Measurements from ENCODE around the gene VAMP2. TPM values are rescaled to one million over a fixed set of nuclear protein-coding genes. Genes with fewer than 3 reads are reported as not detected.
A peak's percentile ranks its signal among the peaks of the same experiment; 100 is the strongest.

VAMP2 gene
- total and polyA plus RNA-seq, 3 donors from 2014 or later, result 66.3 to 116 (median 76.5) TPM

- WGBS, 2 donors, result 2 to 3% methylated on average over 17 to 24 of the region's 24 CpGs
- intact Hi-C loops (cut with DNase I; ENCODE audit: low total_unique reads), result loop anchor here (10.0 kb wide), 1 partner anchor 60 kb away; no protein-coding TSS in a partner anchor
- Histone ChIP-seq H3K27ac (no peak overlapping the region), H3K36me3 (ENCODE audit: low read depth, missing control alignments) (no peaks in the 10 kb centered on the region), H3K27me3 (no peaks in the 10 kb centered on the region), H3K4me3 (peak overlapping the region in 1 of 2 donors; percentile 69), H3K4me1 (peaks cover 43% of the 10 kb centered on the region), H3K9me3 (no peaks in the 10 kb centered on the region)
- TF ChIP-seq, protein P1, sequence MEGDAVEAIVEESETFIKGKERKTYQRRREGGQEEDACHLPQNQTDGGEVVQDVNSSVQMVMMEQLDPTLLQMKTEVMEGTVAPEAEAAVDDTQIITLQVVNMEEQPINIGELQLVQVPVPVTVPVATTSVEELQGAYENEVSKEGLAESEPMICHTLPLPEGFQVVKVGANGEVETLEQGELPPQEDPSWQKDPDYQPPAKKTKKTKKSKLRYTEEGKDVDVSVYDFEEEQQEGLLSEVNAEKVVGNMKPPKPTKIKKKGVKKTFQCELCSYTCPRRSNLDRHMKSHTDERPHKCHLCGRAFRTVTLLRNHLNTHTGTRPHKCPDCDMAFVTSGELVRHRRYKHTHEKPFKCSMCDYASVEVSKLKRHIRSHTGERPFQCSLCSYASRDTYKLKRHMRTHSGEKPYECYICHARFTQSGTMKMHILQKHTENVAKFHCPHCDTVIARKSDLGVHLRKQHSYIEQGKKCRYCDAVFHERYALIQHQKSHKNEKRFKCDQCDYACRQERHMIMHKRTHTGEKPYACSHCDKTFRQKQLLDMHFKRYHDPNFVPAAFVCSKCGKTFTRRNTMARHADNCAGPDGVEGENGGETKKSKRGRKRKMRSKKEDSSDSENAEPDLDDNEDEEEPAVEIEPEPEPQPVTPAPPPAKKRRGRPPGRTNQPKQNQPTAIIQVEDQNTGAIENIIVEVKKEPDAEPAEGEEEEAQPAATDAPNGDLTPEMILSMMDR (IDR thresholded peaks at IDR 0.05), result no peak
- no peak for TF ChIP-seq POLR2A (IDR thresholded peaks at IDR 0.05)
- DNase-seq, result no peak
Measured at GRCh38 chr17:8124350-8125153, 38.2 kb downstream of the VAMP2 start.

GRCh38 chr17:8123695-8124349 lies 38.9 kb downstream of the VAMP2 start, which contains the start of gene HES7:
TSS of gene HES7 (minus strand) at chr17:8124106. CDS start at chr17:8124084, 22 bp downstream.
- intact Hi-C loops (cut with DNase I; ENCODE audit: low total_unique reads), result loop anchor here (10.0 kb wide), 1 partner anchor 61 kb away; no protein-coding TSS in a partner anchor
- Histone ChIP-seq H3K27me3 (no peaks in the 10 kb centered on the region), H3K27ac (no peak within 1 kb of the TSS), H3K9me3 (no peaks in the 10 kb centered on the region), H3K4me3 (peak within 1 kb of the TSS; percentile 54 to 69), H3K4me1 (peaks cover 43% of the 10 kb centered on the region), H3K36me3 (ENCODE audit: low read depth, missing control alignments) (no peaks in the 10 kb centered on the region)
- WGBS, 2 donors, result 1% methylated on average over 17 to 29 of the region's 29 CpGs
- no peak for TF ChIP-seq POLR2A (IDR thresholded peaks at IDR 0.05)
- TF ChIP-seq, protein P1 (IDR thresholded peaks at IDR 0.05), result no peak
- DNase-seq, result no peak

GRCh38 chr17:8122924-8123694 lies 39.6 kb downstream of the VAMP2 start:
- TF ChIP-seq, protein P1 (IDR thresholded peaks at IDR 0.05), result no peak
- TF ChIP-seq POLR2A (IDR thresholded peaks at IDR 0.05), result no peak
- Histone ChIP-seq H3K36me3 (ENCODE audit: low read depth, missing control alignments) (no peaks in the 10 kb centered on the region), H3K4me1 (peaks cover 48% of the 10 kb centered on the region), H3K27ac (no peak overlapping the region), H3K4me3 (peak overlapping the region; percentile 54 to 62), H3K27me3 (no peaks in the 10 kb centered on the region), H3K9me3 (no peaks in the 10 kb centered on the region)
- DNase-seq, result no peak
- intact Hi-C loops (cut with DNase I; ENCODE audit: low total_unique reads), result loop anchor here (10.0 kb wide), 1 partner anchor 62 kb away; no protein-coding TSS in a partner anchor
- WGBS, 2 donors, result 0 to 1% methylated on average over 34 to 55 of the region's 55 CpGs

GRCh38 chr17:8122422-8122923 lies 40.3 kb downstream of the VAMP2 start:
- Histone ChIP-seq H3K36me3 (ENCODE audit: low read depth, missing control alignments) (no peaks in the 10 kb centered on the region), H3K27me3 (no peaks in the 10 kb centered on the region), H3K27ac (peak overlapping the region in 1 of 2 donors; percentile 4), H3K4me1 (peaks cover 52% of the 10 kb centered on the region), H3K9me3 (no peaks in the 10 kb centered on the region), H3K4me3 (peak overlapping the region; percentile 54 to 62)
- intact Hi-C loops (cut with DNase I; ENCODE audit: low total_unique reads), result loop anchor here (10.0 kb wide), 1 partner anchor 62 kb away; no protein-coding TSS in a partner anchor
- no peak for TF ChIP-seq POLR2A (IDR thresholded peaks at IDR 0.05)
- TF ChIP-seq, protein P1 (IDR thresholded peaks at IDR 0.05), result no peak
- no peak for DNase-seq
- WGBS, 2 donors, result 1% methylated on average over 29 of the region's 29 CpGs
